ENCODE data around the gene CENPE.
"Not testable (repeated sequence)": the region's sequence is repeated elsewhere in the genome, so short reads cannot be mapped to it uniquely, and the experiment has no call there.

The CENPE gene

GRCh38 chr4:103198111-103198765, at the start of gene CENPE:
Gene CENPE, minus strand, starts transcription at chr4:103198343. Its CDS starts 24 bp downstream, at chr4:103198319.
- DNase-seq (ENCODE audit: low spot score), result peak; percentile 74

GRCh38 chr4:103244251-103244650, 46.1 kb upstream of the CENPE start:
- no peak for DNase-seq (ENCODE audit: low spot score)

- not testable (repeated sequence) for DNase-seq (ENCODE audit: low spot score)
These were observed 32.8 kb upstream of the CENPE start for GRCh38 chr4:103230938-103231337.

GRCh38 chr4:103223556-103223955, 25.4 kb upstream of the CENPE start:
- DNase-seq (ENCODE audit: low spot score), result not testable (repeated sequence)

GRCh38 chr4:103207673-103208072, 9.5 kb upstream of the CENPE start:
- DNase-seq (ENCODE audit: low spot score), result no peak

GRCh38 chr4:103204111-103204510, 6.0 kb upstream of the CENPE start:
- no peak for DNase-seq (ENCODE audit: low spot score)

- no peak for DNase-seq (ENCODE audit: low spot score)
These were observed 3.6 kb upstream of the CENPE start for GRCh38 chr4:103201724-103202123.

- no peak for DNase-seq (ENCODE audit: low spot score)
These were observed 3.1 kb upstream of the CENPE start for GRCh38 chr4:103201253-103201652.

- no peak for DNase-seq (ENCODE audit: low spot score)
These were observed 866 bp upstream of the CENPE start for GRCh38 chr4:103199009-103199408.

- DNase-seq (ENCODE audit: low spot score), result no peak
These were observed 405 bp downstream of the CENPE start for GRCh38 chr4:103197765-103198110.

- no peak for DNase-seq (ENCODE audit: low spot score)
These were observed 4.7 kb downstream of the CENPE start for GRCh38 chr4:103193457-103193856.

- DNase-seq (ENCODE audit: low spot score), result no peak
These were observed 27.1 kb downstream of the CENPE start for GRCh38 chr4:103171006-103171405.

- not testable (repeated sequence) for DNase-seq (ENCODE audit: low spot score)
These were observed 28.4 kb downstream of the CENPE start for GRCh38 chr4:103169750-103170149.

- no peak for DNase-seq (ENCODE audit: low spot score)
These were observed 29.1 kb downstream of the CENPE start for GRCh38 chr4:103168993-103169392.

- no peak for DNase-seq (ENCODE audit: low spot score)
These were observed 36.0 kb downstream of the CENPE start for GRCh38 chr4:103162176-103162575.

GRCh38 chr4:103158760-103159159, 39.4 kb downstream of the CENPE start:
- no peak for DNase-seq (ENCODE audit: low spot score)

GRCh38 chr4:103156106-103156505, 42.0 kb downstream of the CENPE start:
- no peak for DNase-seq (ENCODE audit: low spot score)

GRCh38 chr4:103152381-103152780, 45.8 kb downstream of the CENPE start:
- DNase-seq (ENCODE audit: low spot score), result no peak

GRCh38 chr4:103150677-103151076, 47.5 kb downstream of the CENPE start:
- no peak for DNase-seq (ENCODE audit: low spot score)

GRCh38 chr4:103144926-103145325, 53.2 kb downstream of the CENPE start:
- no peak for DNase-seq (ENCODE audit: low spot score)

GRCh38 chr4:103137446-103137827, 60.7 kb downstream of the CENPE start:
- DNase-seq (ENCODE audit: low spot score), result no peak

- DNase-seq (ENCODE audit: low spot score), result no peak
These were observed 61.3 kb downstream of the CENPE start for GRCh38 chr4:103136671-103137445.

GRCh38 chr4:103129174-103129573, 69.0 kb downstream of the CENPE start:
- no peak for DNase-seq (ENCODE audit: low spot score)

- no peak for DNase-seq (ENCODE audit: low spot score)
These were observed 72.0 kb downstream of the CENPE start for GRCh38 chr4:103126126-103126525.
